ENCODE results near the gene MBNL1. TPM values are rescaled to one million over a fixed set of nuclear protein-coding genes. Genes with fewer than 3 reads are reported as not detected.

Gene MBNL1
- polyA plus RNA-seq, 1 donor from 2014 or later, result 12.7 TPM

DNA sequence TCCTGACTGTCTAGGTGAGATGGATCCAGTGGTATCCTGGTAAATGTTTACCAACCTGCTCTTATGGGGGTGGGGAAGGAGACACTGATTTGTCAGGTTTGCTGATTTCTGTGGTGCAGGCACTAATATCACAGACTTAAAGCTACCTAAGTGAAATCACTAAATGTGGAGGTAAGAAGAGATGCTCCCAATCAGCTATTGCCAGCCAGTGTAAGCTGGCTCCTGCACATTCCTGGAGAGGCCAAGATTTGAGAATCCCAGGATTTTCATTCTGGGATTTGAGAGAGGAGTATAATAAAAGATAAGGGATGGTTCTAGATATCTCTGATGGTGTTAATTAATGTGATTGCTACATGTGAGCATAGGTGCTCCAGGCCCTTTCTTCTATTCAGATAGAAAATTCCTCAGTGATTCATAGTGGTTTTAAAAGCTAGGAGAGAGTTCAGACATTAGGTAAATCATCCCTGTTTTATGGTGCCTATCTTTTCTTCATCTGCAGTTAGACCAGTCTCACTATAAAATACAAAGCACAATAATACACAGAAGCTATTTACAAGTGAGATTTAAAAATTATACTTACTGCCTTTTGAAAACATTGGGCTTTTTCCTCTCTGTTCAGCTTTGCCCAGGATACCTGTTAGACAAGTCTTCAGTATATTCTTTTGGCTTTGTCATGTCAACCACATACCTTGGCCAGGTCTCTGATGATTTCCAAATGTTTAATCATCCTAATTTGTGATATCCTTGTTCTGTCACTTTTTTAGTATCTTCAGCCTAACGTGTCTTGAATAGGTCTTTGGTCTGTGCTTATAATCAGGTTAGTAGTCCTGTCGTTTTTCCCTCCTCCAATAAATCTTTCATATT is 90.9 kb downstream of the MBNL1 start:
- Histone ChIP-seq H3K27me3 (ENCODE audit: insufficient read depth, low read depth, low read length) (no peaks in the 10 kb centered on the region), H3F3A (ENCODE audit: insufficient read depth, low read length, poor library complexity, severe bottlenecking) (no peaks in the 10 kb centered on the region), H3K9me3 (ENCODE audit: low read length) (no peaks in the 10 kb centered on the region), H3K4me2 (ENCODE audit: low read length) (no peak overlapping the region), H3K79me2 (replicated peaks; ENCODE audit: insufficient read depth, low read length) (peaks cover 19% of the 10 kb centered on the region), H3K27ac (ENCODE audit: low read length) (no peak overlapping the region), H3K9me2 (ENCODE audit: insufficient read depth, low read length) (no peaks in the 10 kb centered on the region), H2AFZ (ENCODE audit: low read depth, low read length) (no peak overlapping the region), H3K9ac (ENCODE audit: low read length) (no peak overlapping the region), H3K4me3 (ENCODE audit: low read length) (no peak overlapping the region), H3K36me3 (ENCODE audit: insufficient read depth, low read length) (no peaks in the 10 kb centered on the region), H4K20me1 (ENCODE audit: insufficient read depth) (no peaks in the 10 kb centered on the region)
- TF ChIP-seq, protein P1, sequence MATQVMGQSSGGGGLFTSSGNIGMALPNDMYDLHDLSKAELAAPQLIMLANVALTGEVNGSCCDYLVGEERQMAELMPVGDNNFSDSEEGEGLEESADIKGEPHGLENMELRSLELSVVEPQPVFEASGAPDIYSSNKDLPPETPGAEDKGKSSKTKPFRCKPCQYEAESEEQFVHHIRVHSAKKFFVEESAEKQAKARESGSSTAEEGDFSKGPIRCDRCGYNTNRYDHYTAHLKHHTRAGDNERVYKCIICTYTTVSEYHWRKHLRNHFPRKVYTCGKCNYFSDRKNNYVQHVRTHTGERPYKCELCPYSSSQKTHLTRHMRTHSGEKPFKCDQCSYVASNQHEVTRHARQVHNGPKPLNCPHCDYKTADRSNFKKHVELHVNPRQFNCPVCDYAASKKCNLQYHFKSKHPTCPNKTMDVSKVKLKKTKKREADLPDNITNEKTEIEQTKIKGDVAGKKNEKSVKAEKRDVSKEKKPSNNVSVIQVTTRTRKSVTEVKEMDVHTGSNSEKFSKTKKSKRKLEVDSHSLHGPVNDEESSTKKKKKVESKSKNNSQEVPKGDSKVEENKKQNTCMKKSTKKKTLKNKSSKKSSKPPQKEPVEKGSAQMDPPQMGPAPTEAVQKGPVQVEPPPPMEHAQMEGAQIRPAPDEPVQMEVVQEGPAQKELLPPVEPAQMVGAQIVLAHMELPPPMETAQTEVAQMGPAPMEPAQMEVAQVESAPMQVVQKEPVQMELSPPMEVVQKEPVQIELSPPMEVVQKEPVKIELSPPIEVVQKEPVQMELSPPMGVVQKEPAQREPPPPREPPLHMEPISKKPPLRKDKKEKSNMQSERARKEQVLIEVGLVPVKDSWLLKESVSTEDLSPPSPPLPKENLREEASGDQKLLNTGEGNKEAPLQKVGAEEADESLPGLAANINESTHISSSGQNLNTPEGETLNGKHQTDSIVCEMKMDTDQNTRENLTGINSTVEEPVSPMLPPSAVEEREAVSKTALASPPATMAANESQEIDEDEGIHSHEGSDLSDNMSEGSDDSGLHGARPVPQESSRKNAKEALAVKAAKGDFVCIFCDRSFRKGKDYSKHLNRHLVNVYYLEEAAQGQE (IDR thresholded peaks at IDR 0.05; ENCODE audit: borderline replicate concordance), result no peak
- TF ChIP-seq RAD21 (conservative IDR thresholded peaks at IDR 0.05), result no peak
- TF ChIP-seq POLR2AphosphoS5 (IDR thresholded peaks at IDR 0.05), result no peak
- TF ChIP-seq TAF1 (IDR thresholded peaks at IDR 0.05; ENCODE audit: low read depth), result no peak
- no peak for TF ChIP-seq SMC3 (conservative IDR thresholded peaks at IDR 0.05; ENCODE audit: poor library complexity)
- no peak for TF ChIP-seq MXI1 (conservative IDR thresholded peaks at IDR 0.05; ENCODE audit: poor library complexity, severe bottlenecking)
- TF ChIP-seq, protein P2, sequence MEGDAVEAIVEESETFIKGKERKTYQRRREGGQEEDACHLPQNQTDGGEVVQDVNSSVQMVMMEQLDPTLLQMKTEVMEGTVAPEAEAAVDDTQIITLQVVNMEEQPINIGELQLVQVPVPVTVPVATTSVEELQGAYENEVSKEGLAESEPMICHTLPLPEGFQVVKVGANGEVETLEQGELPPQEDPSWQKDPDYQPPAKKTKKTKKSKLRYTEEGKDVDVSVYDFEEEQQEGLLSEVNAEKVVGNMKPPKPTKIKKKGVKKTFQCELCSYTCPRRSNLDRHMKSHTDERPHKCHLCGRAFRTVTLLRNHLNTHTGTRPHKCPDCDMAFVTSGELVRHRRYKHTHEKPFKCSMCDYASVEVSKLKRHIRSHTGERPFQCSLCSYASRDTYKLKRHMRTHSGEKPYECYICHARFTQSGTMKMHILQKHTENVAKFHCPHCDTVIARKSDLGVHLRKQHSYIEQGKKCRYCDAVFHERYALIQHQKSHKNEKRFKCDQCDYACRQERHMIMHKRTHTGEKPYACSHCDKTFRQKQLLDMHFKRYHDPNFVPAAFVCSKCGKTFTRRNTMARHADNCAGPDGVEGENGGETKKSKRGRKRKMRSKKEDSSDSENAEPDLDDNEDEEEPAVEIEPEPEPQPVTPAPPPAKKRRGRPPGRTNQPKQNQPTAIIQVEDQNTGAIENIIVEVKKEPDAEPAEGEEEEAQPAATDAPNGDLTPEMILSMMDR (IDR thresholded peaks at IDR 0.05; ENCODE audit: poor library complexity, severe bottlenecking), result no peak
- no peak for TF ChIP-seq EP300 (conservative IDR thresholded peaks at IDR 0.05; ENCODE audit: poor library complexity, severe bottlenecking)
- TF ChIP-seq EZH2 (IDR thresholded peaks at IDR 0.05; ENCODE audit: borderline replicate concordance, insufficient read depth, low read length, poor library complexity, severe bottlenecking), result no peak

DNA sequence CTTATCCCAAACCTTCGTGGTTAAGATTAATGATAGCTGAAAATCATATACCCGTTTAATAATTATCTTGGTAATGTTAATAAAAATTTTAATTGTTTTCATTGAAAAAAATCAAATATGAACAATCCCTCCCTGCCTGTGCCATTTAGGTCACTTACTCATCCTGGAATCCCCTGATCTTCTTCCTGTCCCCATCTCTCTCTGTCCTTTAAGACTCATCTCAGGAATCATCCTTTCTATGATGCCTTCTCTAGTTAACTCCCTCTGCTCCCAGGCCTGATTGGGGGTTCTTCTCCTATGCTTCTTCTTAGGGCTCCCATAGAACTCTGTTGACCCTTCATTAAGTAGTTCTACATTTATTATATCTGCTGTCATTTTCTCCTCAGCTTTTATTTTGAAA is 91.6 kb downstream of the MBNL1 start:
- Histone ChIP-seq H3K36me3 (ENCODE audit: insufficient read depth, low read length) (no peaks in the 10 kb centered on the region), H3K4me2 (ENCODE audit: low read length) (no peak overlapping the region), H3K4me3 (ENCODE audit: low read length) (no peak overlapping the region), H3K79me2 (replicated peaks; ENCODE audit: insufficient read depth, low read length) (peaks cover 14% of the 10 kb centered on the region), H3K9me2 (ENCODE audit: insufficient read depth, low read length) (no peaks in the 10 kb centered on the region), H3F3A (ENCODE audit: insufficient read depth, low read length, poor library complexity, severe bottlenecking) (no peaks in the 10 kb centered on the region), H3K27ac (ENCODE audit: low read length) (no peak overlapping the region), H4K20me1 (ENCODE audit: insufficient read depth) (no peaks in the 10 kb centered on the region), H3K9ac (ENCODE audit: low read length) (no peak overlapping the region), H3K9me3 (ENCODE audit: low read length) (no peaks in the 10 kb centered on the region), H3K27me3 (ENCODE audit: insufficient read depth, low read depth, low read length) (no peaks in the 10 kb centered on the region), H2AFZ (ENCODE audit: low read depth, low read length) (no peak overlapping the region)
- TF ChIP-seq, protein P1 (IDR thresholded peaks at IDR 0.05; ENCODE audit: borderline replicate concordance), result no peak
- no peak for TF ChIP-seq EZH2 (IDR thresholded peaks at IDR 0.05; ENCODE audit: borderline replicate concordance, insufficient read depth, low read length, poor library complexity, severe bottlenecking)

All from neural cell (in vitro differentiated cells).